Neural progenitor cell (in vitro differentiated cells): ENCODE results near the gene RSL24D1. TPM values are rescaled to one million over a fixed set of nuclear protein-coding genes. Genes with fewer than 3 reads are reported as not detected.

Experiments
- DNase-seq: peaks from one replicate; pipeline ENCODE4 v3.0.0-alpha.2; 2016; ENCODE audit warnings: low spot score
- H2AFZ ChIP-seq: fragments of 200-600 bp; sonication (generic); replicated peaks from 2 replicates; pipeline ENCODE4 v1.6.1; 2016; ENCODE audit warnings: antibody characterized with exemption
- H3F3A ChIP-seq: fragments of 200-600 bp; sonication (generic); 2 replicates; pipeline ENCODE4 v1.6.1; 2016; ENCODE audit warnings: antibody characterized with exemption, low read depth
- H3K27ac ChIP-seq: fragments of 200-600 bp; sonication (generic); 2 replicates; pipeline ENCODE4 v1.5.1; 2016; ENCODE audit warnings: mild to moderate bottlenecking
- H3K27me3 ChIP-seq: fragments of 200-600 bp; sonication (generic); 2 replicates; pipeline ENCODE4 v1.6.1; 2016; ENCODE audit warnings: mild to moderate bottlenecking, moderate library complexity
- H3K36me3 ChIP-seq: fragments of 200-600 bp; sonication (generic); 2 replicates; pipeline ENCODE4 v1.5.1; 2016
- H3K4me1 ChIP-seq: fragments of 200-600 bp; sonication (generic); 2 replicates; pipeline ENCODE4 v1.6.1; 2016; ENCODE audit warnings: mixed run types
- H3K4me2 ChIP-seq: fragments of 200-600 bp; sonication (generic); 2 replicates; pipeline ENCODE4 v1.6.1; 2016
- H3K4me3 ChIP-seq: fragments of 200-600 bp; sonication (generic); 2 replicates; pipeline ENCODE4 v1.5.1; 2016
- H3K79me2 ChIP-seq: fragments of 200-600 bp; sonication (generic); 2 replicates; pipeline ENCODE4 v1.6.1; 2016; ENCODE audit warnings: low read depth
- H3K9ac ChIP-seq: fragments of 200-600 bp; sonication (generic); 2 replicates; pipeline ENCODE4 v1.6.1; 2016
- H3K9me3 ChIP-seq: fragments of 200-600 bp; sonication (generic); 2 replicates; pipeline ENCODE4 v1.5.1; 2016; ENCODE audit warnings: low read depth
- H4K20me1 ChIP-seq: fragments of 200-600 bp; sonication (generic); 2 replicates; pipeline ENCODE4 v1.6.1; 2016; ENCODE audit warnings: low read depth
- H3K27ac Mint-ChIP-seq: 3 replicates; pipeline ENCODE4 v1.8.0; 2021; ENCODE audit warnings: mixed read lengths
- H3K27me3 Mint-ChIP-seq: 2 replicates; pipeline ENCODE4 v1.8.0; 2022; ENCODE audit warnings: low read depth, mild to moderate bottlenecking, inconsistent platforms, moderate library complexity, mixed read lengths; ENCODE audit not compliant: insufficient read depth
- H3K36me3 Mint-ChIP-seq: 3 replicates; pipeline ENCODE4 v1.8.0; 2021; ENCODE audit warnings: mixed read lengths
- H3K4me1 Mint-ChIP-seq: 3 replicates; pipeline ENCODE4 v1.8.0; 2021; ENCODE audit warnings: mixed read lengths
- H3K4me3 Mint-ChIP-seq: 3 replicates; pipeline ENCODE4 v1.8.0; 2021; ENCODE audit warnings: mild to moderate bottlenecking, moderate library complexity, mixed read lengths
- H3K9me3 Mint-ChIP-seq: 3 replicates; pipeline ENCODE4 v1.8.0; 2020; ENCODE audit warnings: mixed read lengths
- EZH2 ChIP-seq: fragments of 200-600 bp; sonication (generic); IDR thresholded peaks from 2 replicates; pipeline ENCODE4 v1.6.1; 2017; ENCODE audit warnings: antibody characterized with exemption, mild to moderate bottlenecking, moderate library complexity
- EZH2phosphoT487 ChIP-seq: fragments of 200-600 bp; sonication (generic); IDR thresholded peaks from 2 replicates; pipeline ENCODE4 v1.6.1; 2017; ENCODE audit warnings: antibody characterized with exemption
- total RNA-seq: library from RNA; depleted of rRNA; stranded (reverse); fragments of >200 nt; gene quantifications from 2 replicates; pipeline ENCODE4 v1.2.3, GENCODE V29; 2015; ENCODE audit warnings: low replicate concordance
- TF ChIP-seq, protein P1 (sequence below): fragments of 200-600 bp; sonication (generic); IDR thresholded peaks from 2 replicates; pipeline ENCODE4 v1.5.1; 2017; ENCODE audit warnings: antibody characterized with exemption, mild to moderate bottlenecking

Gene RSL24D1
- total RNA-seq, 1 donor from 2014 or later = 192 TPM

DNA sequence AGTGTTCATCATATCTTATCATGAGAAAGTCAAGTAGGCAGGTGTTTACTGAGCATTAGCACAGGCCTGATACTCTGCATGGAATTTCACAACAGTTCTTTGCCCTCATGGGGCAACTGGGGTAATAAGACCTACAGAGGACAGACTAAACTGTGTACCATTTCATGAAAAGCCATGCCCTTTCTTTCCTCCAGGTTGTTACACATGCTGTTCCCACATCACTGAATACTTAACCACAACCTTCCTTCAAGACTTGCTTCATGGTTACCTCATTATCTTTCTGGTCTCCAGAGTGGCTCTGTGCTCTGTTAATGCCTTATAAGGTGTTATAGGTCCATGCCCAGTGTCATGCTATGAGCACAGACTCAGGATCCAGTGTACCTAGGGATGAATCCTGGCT is 28.2 kb upstream of the RSL24D1 start:
- Mint-ChIP-seq H3K36me3 (no peaks in the 10 kb centered on the region), H3K4me1 (no peaks in the 10 kb centered on the region), H3K27me3 (peaks cover 3% of the 10 kb centered on the region), H3K27ac (no peak overlapping the region), H3K4me3 (no peak overlapping the region), H3K9me3 (no peaks in the 10 kb centered on the region)
- no peak overlapping the region for H3K27ac ChIP-seq
- H3K4me1 ChIP-seq = no peaks in the 10 kb centered on the region
- no peaks in the 10 kb centered on the region for H3K27me3 ChIP-seq
- H3K9ac ChIP-seq = no peak overlapping the region
- no peaks in the 10 kb centered on the region for H3K79me2 ChIP-seq
- no peaks in the 10 kb centered on the region for H3K36me3 ChIP-seq
- no peak overlapping the region for H3K4me3 ChIP-seq
- TF ChIP-seq, protein P1, sequence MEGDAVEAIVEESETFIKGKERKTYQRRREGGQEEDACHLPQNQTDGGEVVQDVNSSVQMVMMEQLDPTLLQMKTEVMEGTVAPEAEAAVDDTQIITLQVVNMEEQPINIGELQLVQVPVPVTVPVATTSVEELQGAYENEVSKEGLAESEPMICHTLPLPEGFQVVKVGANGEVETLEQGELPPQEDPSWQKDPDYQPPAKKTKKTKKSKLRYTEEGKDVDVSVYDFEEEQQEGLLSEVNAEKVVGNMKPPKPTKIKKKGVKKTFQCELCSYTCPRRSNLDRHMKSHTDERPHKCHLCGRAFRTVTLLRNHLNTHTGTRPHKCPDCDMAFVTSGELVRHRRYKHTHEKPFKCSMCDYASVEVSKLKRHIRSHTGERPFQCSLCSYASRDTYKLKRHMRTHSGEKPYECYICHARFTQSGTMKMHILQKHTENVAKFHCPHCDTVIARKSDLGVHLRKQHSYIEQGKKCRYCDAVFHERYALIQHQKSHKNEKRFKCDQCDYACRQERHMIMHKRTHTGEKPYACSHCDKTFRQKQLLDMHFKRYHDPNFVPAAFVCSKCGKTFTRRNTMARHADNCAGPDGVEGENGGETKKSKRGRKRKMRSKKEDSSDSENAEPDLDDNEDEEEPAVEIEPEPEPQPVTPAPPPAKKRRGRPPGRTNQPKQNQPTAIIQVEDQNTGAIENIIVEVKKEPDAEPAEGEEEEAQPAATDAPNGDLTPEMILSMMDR = no peak
- no peak for TF ChIP-seq EZH2phosphoT487
- TF ChIP-seq EZH2 = no peak
- H3K4me2 ChIP-seq = no peak overlapping the region
- no peaks in the 10 kb centered on the region for H4K20me1 ChIP-seq
- DNase-seq = no peak
- no peak overlapping the region for H2AFZ ChIP-seq
- H3F3A ChIP-seq = no peaks in the 10 kb centered on the region
- no peaks in the 10 kb centered on the region for H3K9me3 ChIP-seq

DNA sequence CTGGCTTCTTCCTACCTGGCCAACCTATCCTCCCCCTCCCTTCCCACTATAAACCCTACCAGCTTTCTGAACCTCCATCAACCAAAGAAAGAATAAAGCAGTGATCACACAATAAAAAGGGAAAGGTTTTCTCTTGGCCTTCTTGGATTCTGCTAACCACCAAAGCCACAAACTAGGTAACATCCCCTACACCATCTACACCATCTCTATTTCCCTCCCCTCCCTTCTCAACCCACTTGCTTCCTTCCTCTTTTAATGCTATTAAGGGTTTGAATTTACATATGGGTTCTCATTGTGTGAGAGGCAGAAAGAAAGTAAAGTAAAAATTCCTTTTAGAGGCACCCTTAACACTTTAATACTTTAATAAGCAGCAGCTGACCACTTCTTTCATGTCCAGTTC is 25.8 kb upstream of the RSL24D1 start:
- H3K36me3 ChIP-seq = no peaks in the 10 kb centered on the region
- no peaks in the 10 kb centered on the region for H3K79me2 ChIP-seq
- H3K4me3 ChIP-seq = no peak overlapping the region
- TF ChIP-seq EZH2 (no peak), EZH2phosphoT487 (no peak)
- TF ChIP-seq, protein P1 = no peak
- no peaks in the 10 kb centered on the region for H3F3A ChIP-seq
- no peaks in the 10 kb centered on the region for H3K4me1 ChIP-seq
- H3K27ac ChIP-seq = no peak overlapping the region
- no peaks in the 10 kb centered on the region for H3K27me3 ChIP-seq
- no peak overlapping the region for H2AFZ ChIP-seq
- H3K9me3 Mint-ChIP-seq = no peaks in the 10 kb centered on the region
- no peak overlapping the region for H3K9ac ChIP-seq
- DNase-seq = no peak
- H4K20me1 ChIP-seq = no peaks in the 10 kb centered on the region
- H3K4me1 Mint-ChIP-seq = no peaks in the 10 kb centered on the region
- H3K4me3 Mint-ChIP-seq = no peak overlapping the region
- H3K36me3 Mint-ChIP-seq = no peaks in the 10 kb centered on the region
- no peak overlapping the region for H3K4me2 ChIP-seq
- H3K27ac Mint-ChIP-seq = no peak overlapping the region
- H3K9me3 ChIP-seq = no peaks in the 10 kb centered on the region
- peaks cover 2% of the 10 kb centered on the region for H3K27me3 Mint-ChIP-seq

DNA sequence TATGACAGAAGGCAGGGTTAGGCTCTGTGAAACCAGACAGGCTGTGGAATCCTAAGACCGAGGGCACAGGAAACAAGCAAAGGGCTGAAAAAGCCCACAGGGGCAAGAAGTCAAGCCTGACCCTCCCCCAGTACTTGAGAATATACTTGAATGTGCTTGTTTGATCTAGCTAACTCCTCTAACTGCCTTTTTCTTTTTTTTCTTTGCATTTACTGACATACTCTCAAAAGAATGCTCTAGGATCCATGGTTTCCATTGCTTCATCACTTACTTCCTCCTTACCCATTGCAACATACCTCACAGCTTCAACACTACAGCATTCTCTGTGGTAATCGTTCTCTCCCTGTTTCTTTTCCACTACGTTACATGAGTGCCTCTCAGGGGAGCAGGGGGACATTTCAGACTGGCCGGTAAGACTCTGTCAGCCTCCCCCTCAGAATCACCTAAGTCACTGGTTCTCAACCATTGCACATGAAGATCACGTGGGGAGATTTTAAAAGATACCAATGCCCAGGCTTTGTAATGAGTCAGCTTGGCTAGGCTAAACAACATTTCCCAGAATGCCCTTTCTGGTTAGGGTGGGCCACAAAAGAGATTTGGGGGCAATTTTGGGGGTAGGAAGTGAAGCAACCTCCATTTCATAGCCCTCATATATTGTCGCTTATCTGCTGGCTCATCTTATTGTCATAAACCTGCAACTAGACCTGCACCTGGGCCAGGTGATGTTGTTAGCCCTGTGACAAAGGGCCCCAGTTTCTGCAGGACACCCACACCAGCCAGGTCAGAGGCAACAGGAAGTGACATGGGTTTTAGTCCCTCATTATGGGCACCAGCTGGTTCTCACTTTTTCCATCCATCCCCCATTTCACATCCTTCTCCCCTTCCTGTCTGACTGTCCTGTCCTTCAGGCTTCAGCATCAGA is 24.6 kb upstream of the RSL24D1 start:
- H3K9me3 Mint-ChIP-seq = no peaks in the 10 kb centered on the region
- Histone ChIP-seq H2AFZ (no peak overlapping the region), H3K36me3 (no peaks in the 10 kb centered on the region), H3K4me3 (no peak overlapping the region), H3K27me3 (no peaks in the 10 kb centered on the region), H4K20me1 (no peaks in the 10 kb centered on the region), H3K9me3 (no peaks in the 10 kb centered on the region), H3K4me2 (no peak overlapping the region), H3F3A (no peaks in the 10 kb centered on the region), H3K27ac (no peak overlapping the region), H3K4me1 (no peaks in the 10 kb centered on the region), H3K9ac (no peak overlapping the region), H3K79me2 (no peaks in the 10 kb centered on the region)
- DNase-seq = no peak
- no peak for TF ChIP-seq EZH2phosphoT487
- TF ChIP-seq, protein P1 = no peak
- no peak for TF ChIP-seq EZH2
- H3K27me3 Mint-ChIP-seq = peaks cover 2% of the 10 kb centered on the region
- H3K4me1 Mint-ChIP-seq = no peaks in the 10 kb centered on the region
- no peak overlapping the region for H3K4me3 Mint-ChIP-seq
- no peak overlapping the region for H3K27ac Mint-ChIP-seq
- H3K36me3 Mint-ChIP-seq = no peaks in the 10 kb centered on the region
